Neural progenitor cell (in vitro differentiated cells): Measurements from ENCODE around the gene SALL1. TPM values are rescaled to one million over a fixed set of nuclear protein-coding genes. Genes with fewer than 3 reads are reported as not detected.

ENCODE experiments used
- DNase-seq: peaks from one replicate; pipeline ENCODE4 v3.0.0-alpha.2; 2016; ENCODE audit warnings: low spot score
- H2AFZ ChIP-seq: fragments of 200-600 bp; sonication (generic); replicated peaks from 2 replicates; pipeline ENCODE4 v1.6.1; 2016; ENCODE audit warnings: antibody characterized with exemption
- H3F3A ChIP-seq: fragments of 200-600 bp; sonication (generic); 2 replicates; pipeline ENCODE4 v1.6.1; 2016; ENCODE audit warnings: antibody characterized with exemption, low read depth
- H3K27ac ChIP-seq: fragments of 200-600 bp; sonication (generic); 2 replicates; pipeline ENCODE4 v1.5.1; 2016; ENCODE audit warnings: mild to moderate bottlenecking
- H3K27me3 ChIP-seq: fragments of 200-600 bp; sonication (generic); 2 replicates; pipeline ENCODE4 v1.6.1; 2016; ENCODE audit warnings: mild to moderate bottlenecking, moderate library complexity
- H3K36me3 ChIP-seq: fragments of 200-600 bp; sonication (generic); 2 replicates; pipeline ENCODE4 v1.5.1; 2016
- H3K4me1 ChIP-seq: fragments of 200-600 bp; sonication (generic); 2 replicates; pipeline ENCODE4 v1.6.1; 2016; ENCODE audit warnings: mixed run types
- H3K4me2 ChIP-seq: fragments of 200-600 bp; sonication (generic); 2 replicates; pipeline ENCODE4 v1.6.1; 2016
- H3K4me3 ChIP-seq: fragments of 200-600 bp; sonication (generic); 2 replicates; pipeline ENCODE4 v1.5.1; 2016
- H3K79me2 ChIP-seq: fragments of 200-600 bp; sonication (generic); 2 replicates; pipeline ENCODE4 v1.6.1; 2016; ENCODE audit warnings: low read depth
- H3K9ac ChIP-seq: fragments of 200-600 bp; sonication (generic); 2 replicates; pipeline ENCODE4 v1.6.1; 2016
- H3K9me3 ChIP-seq: fragments of 200-600 bp; sonication (generic); 2 replicates; pipeline ENCODE4 v1.5.1; 2016; ENCODE audit warnings: low read depth
- H4K20me1 ChIP-seq: fragments of 200-600 bp; sonication (generic); 2 replicates; pipeline ENCODE4 v1.6.1; 2016; ENCODE audit warnings: low read depth
- H3K27ac Mint-ChIP-seq: 3 replicates; pipeline ENCODE4 v1.8.0; 2021; ENCODE audit warnings: mixed read lengths
- H3K27me3 Mint-ChIP-seq: 2 replicates; pipeline ENCODE4 v1.8.0; 2022; ENCODE audit warnings: low read depth, mild to moderate bottlenecking, inconsistent platforms, moderate library complexity, mixed read lengths; ENCODE audit not compliant: insufficient read depth
- H3K36me3 Mint-ChIP-seq: 3 replicates; pipeline ENCODE4 v1.8.0; 2021; ENCODE audit warnings: mixed read lengths
- H3K4me1 Mint-ChIP-seq: 3 replicates; pipeline ENCODE4 v1.8.0; 2021; ENCODE audit warnings: mixed read lengths
- H3K4me3 Mint-ChIP-seq: 3 replicates; pipeline ENCODE4 v1.8.0; 2021; ENCODE audit warnings: mild to moderate bottlenecking, moderate library complexity, mixed read lengths
- H3K9me3 Mint-ChIP-seq: 3 replicates; pipeline ENCODE4 v1.8.0; 2020; ENCODE audit warnings: mixed read lengths
- EZH2 ChIP-seq: fragments of 200-600 bp; sonication (generic); IDR thresholded peaks from 2 replicates; pipeline ENCODE4 v1.6.1; 2017; ENCODE audit warnings: antibody characterized with exemption, mild to moderate bottlenecking, moderate library complexity
- EZH2phosphoT487 ChIP-seq: fragments of 200-600 bp; sonication (generic); IDR thresholded peaks from 2 replicates; pipeline ENCODE4 v1.6.1; 2017; ENCODE audit warnings: antibody characterized with exemption
- total RNA-seq: library from RNA; depleted of rRNA; stranded (reverse); fragments of >200 nt; gene quantifications from 2 replicates; pipeline ENCODE4 v1.2.3, GENCODE V29; 2015; ENCODE audit warnings: low replicate concordance
- TF ChIP-seq, protein P1 (sequence below): fragments of 200-600 bp; sonication (generic); IDR thresholded peaks from 2 replicates; pipeline ENCODE4 v1.5.1; 2017; ENCODE audit warnings: antibody characterized with exemption, mild to moderate bottlenecking

Gene SALL1
- total RNA-seq, 1 donor from 2014 or later = 50.3 TPM

GRCh38 chr16:51131619-51132018 is 19.5 kb downstream of the SALL1 start:
- Mint-ChIP-seq H3K9me3 (no peaks in the 10 kb centered on the region), H3K27me3 (peaks cover 14% of the 10 kb centered on the region), H3K4me3 (no peak overlapping the region), H3K36me3 (peaks cover 7% of the 10 kb centered on the region), H3K27ac (no peak overlapping the region), H3K4me1 (peaks cover 54% of the 10 kb centered on the region)
- Histone ChIP-seq H3K9ac (no peak overlapping the region), H3K27me3 (no peaks in the 10 kb centered on the region), H3K4me3 (no peak overlapping the region), H3K27ac (no peak overlapping the region), H3K79me2 (peaks cover 17% of the 10 kb centered on the region), H3K4me1 (peaks cover 36% of the 10 kb centered on the region), H3K36me3 (peaks cover 6% of the 10 kb centered on the region), H3K9me3 (no peaks in the 10 kb centered on the region), H3K4me2 (no peak overlapping the region), H2AFZ (no peak overlapping the region), H3F3A (peaks cover 53% of the 10 kb centered on the region), H4K20me1 (peaks cover 29% of the 10 kb centered on the region)
- no peak for DNase-seq
- TF ChIP-seq, protein P1, sequence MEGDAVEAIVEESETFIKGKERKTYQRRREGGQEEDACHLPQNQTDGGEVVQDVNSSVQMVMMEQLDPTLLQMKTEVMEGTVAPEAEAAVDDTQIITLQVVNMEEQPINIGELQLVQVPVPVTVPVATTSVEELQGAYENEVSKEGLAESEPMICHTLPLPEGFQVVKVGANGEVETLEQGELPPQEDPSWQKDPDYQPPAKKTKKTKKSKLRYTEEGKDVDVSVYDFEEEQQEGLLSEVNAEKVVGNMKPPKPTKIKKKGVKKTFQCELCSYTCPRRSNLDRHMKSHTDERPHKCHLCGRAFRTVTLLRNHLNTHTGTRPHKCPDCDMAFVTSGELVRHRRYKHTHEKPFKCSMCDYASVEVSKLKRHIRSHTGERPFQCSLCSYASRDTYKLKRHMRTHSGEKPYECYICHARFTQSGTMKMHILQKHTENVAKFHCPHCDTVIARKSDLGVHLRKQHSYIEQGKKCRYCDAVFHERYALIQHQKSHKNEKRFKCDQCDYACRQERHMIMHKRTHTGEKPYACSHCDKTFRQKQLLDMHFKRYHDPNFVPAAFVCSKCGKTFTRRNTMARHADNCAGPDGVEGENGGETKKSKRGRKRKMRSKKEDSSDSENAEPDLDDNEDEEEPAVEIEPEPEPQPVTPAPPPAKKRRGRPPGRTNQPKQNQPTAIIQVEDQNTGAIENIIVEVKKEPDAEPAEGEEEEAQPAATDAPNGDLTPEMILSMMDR = no peak
- TF ChIP-seq EZH2 (no peak), EZH2phosphoT487 (no peak)

- H2AFZ ChIP-seq = peak overlapping the region; percentile 58
- no peaks in the 10 kb centered on the region for H3K36me3 Mint-ChIP-seq
Observed at GRCh38 chr16:51129105-51129504, 22.0 kb downstream of the SALL1 start.

DNA sequence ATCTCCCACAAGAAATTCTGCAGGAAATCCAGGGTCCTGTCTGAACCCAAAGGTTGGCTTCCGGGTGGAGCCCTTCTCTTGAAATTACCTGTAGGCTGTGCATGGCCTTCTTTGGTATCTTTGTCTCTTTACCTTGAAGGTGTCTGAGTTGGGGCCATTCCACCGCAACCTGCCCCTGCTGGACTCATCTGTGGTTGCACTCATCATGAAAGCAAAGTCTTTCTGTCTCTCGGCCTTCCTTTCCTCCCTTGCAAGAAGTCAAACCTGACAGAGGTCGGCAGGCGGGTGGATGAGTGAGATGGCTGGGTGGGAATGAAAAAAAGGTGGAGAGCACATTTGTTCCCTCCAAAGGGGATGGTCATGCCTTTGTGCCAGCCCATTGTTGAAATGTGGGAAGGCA is 25.1 kb downstream of the SALL1 start:
- no peak overlapping the region for H3K4me3 Mint-ChIP-seq
- Histone ChIP-seq H3K79me2 (no peaks in the 10 kb centered on the region), H3F3A (peaks cover 11% of the 10 kb centered on the region), H3K9me3 (no peaks in the 10 kb centered on the region), H3K36me3 (no peaks in the 10 kb centered on the region), H3K27me3 (no peaks in the 10 kb centered on the region), H3K27ac (no peak overlapping the region), H2AFZ (no peak overlapping the region), H3K4me2 (no peak overlapping the region), H3K4me3 (no peak overlapping the region), H4K20me1 (no peaks in the 10 kb centered on the region), H3K4me1 (peaks cover 42% of the 10 kb centered on the region), H3K9ac (no peak overlapping the region)
- H3K27me3 Mint-ChIP-seq = peaks cover 7% of the 10 kb centered on the region
- peaks cover 44% of the 10 kb centered on the region for H3K4me1 Mint-ChIP-seq
- no peaks in the 10 kb centered on the region for H3K36me3 Mint-ChIP-seq
- no peak overlapping the region for H3K27ac Mint-ChIP-seq
- DNase-seq = no peak
- H3K9me3 Mint-ChIP-seq = no peaks in the 10 kb centered on the region
- TF ChIP-seq, protein P1 = peak; percentile 43
- no peak for TF ChIP-seq EZH2

More at GRCh38 chr16:51129105-51129504, 22.0 kb downstream of the SALL1 start:
- Histone ChIP-seq H3K4me3 (no peak overlapping the region), H3K79me2 (no peaks in the 10 kb centered on the region), H4K20me1 (peaks cover 4% of the 10 kb centered on the region), H3K27me3 (no peaks in the 10 kb centered on the region), H3K27ac (no peak overlapping the region), H3K4me1 (peaks cover 49% of the 10 kb centered on the region), H3K4me2 (peak overlapping the region; percentile 61), H3K9me3 (no peaks in the 10 kb centered on the region), H3K9ac (no peak overlapping the region), H3F3A (peaks cover 33% of the 10 kb centered on the region), H3K36me3 (no peaks in the 10 kb centered on the region)
- Mint-ChIP-seq H3K9me3 (no peaks in the 10 kb centered on the region), H3K27me3 (peaks cover 11% of the 10 kb centered on the region), H3K27ac (peak overlapping the region; percentile 14), H3K4me3 (no peak overlapping the region), H3K4me1 (peaks cover 57% of the 10 kb centered on the region)
- peak; percentile 70 for DNase-seq
- TF ChIP-seq, protein P1 = no peak
- no peak for TF ChIP-seq EZH2phosphoT487
- TF ChIP-seq EZH2 = no peak
